ENCODE data around the gene ROBO1. TPM values are rescaled to one million over a fixed set of nuclear protein-coding genes. Genes with fewer than 3 reads are reported as not detected.

Gene ROBO1
- total RNA-seq, 1 experiment from 2014 or later, result 32.2 TPM

DNA sequence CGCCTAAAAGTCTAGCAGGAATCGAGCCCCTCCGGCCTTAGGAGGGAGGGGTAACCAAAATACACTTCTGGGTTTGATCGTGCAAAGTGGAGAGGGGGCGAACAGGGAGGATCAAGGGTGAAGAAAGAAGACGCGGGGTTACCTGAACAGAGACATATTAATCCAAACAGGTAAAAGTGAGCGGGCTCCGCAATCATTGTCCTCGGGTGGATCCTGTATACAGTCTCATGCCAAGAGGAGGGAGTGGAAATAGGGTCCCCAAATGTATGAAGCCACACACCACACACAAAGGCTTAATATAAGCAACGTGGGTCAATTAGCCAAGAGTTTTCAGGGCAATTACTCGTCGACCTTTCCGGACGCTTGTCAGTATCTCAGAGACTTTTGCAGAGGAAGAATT, 749.5 kb downstream of the ROBO1 start:
- DNase-seq (ENCODE audit: unreplicated experiment), result peak; percentile 44
- Mint-ChIP-seq H3K9me3 (ENCODE audit: unreplicated experiment) (no peaks in the 10 kb centered on the region), H3K27ac (ENCODE audit: low read depth, unreplicated experiment) (no peak overlapping the region), H3K4me1 (ENCODE audit: insufficient read depth, unreplicated experiment) (peaks cover 6% of the 10 kb centered on the region), H3K36me3 (ENCODE audit: insufficient read depth, unreplicated experiment) (no peaks in the 10 kb centered on the region), H3K27me3 (ENCODE audit: insufficient read depth, unreplicated experiment) (no peaks in the 10 kb centered on the region), H3K4me3 (ENCODE audit: unreplicated experiment) (no peak overlapping the region)
- TF ChIP-seq CTCF (IDR thresholded peaks at IDR 0.05; ENCODE audit: unreplicated experiment), result no peak
- intact Hi-C loops (cut with micrococcal nuclease), result no loop called here
- ChIA-PET CTCF (interaction anchor here (1.2 to 3.2 kb wide), 5 partner anchors 10 to 357 kb away, joined by 3 to 17 read pairs (median 4); no protein-coding TSS in a partner anchor), POLR2A (interaction anchor here (0.8 to 4.6 kb wide), 15 partner anchors 11 to 352 kb away, joined by 3 to 41 read pairs (median 4); no protein-coding TSS in a partner anchor)
- no TSS peak for BruUV-seq (replicated peaks)

DNA sequence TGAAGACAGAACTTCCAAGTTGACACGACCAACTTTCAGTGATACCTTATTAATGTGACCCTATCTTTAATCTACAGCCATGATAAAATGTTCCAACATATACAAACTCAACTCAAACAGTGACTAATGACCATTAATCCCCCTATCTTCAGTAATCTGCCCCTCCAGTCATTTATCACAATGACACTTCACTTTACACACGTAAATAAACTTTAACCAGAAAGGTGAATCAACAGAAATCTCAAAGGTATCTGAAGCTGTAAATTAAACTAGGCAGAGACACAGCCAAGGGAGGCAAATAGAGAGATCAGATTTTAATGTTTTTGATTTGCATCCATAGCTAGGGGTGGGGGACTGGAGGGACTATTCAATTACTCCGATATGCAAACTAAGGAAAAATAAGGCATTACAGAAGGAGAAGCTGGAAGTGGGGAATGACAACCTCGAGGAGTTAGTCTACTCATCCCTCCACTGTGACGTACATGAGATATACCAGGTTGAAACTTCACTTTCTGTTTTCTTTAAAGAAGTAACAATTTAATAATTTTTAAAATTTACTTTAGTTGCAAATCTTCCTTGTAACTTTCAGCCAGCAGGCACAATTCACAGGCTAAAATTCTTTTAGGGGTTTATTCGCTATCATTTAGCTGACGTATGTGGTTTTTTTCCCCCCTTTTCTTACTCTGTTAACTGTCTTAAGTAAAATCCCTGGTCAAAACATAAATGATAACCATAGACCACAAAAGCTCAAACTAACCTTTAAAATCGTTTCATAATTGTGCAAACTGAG, 751.0 kb downstream of the ROBO1 start:
- peak; percentile 12 for DNase-seq (ENCODE audit: unreplicated experiment)
- POLR2A ChIA-PET, result interaction anchor here (0.6 to 4.6 kb wide), 18 partner anchors 9 to 1860 kb away, joined by 3 to 41 read pairs (median 4); no protein-coding TSS in a partner anchor
- Mint-ChIP-seq H3K4me1 (ENCODE audit: insufficient read depth, unreplicated experiment) (peaks cover 6% of the 10 kb centered on the region), H3K27me3 (ENCODE audit: insufficient read depth, unreplicated experiment) (no peaks in the 10 kb centered on the region), H3K36me3 (ENCODE audit: insufficient read depth, unreplicated experiment) (no peaks in the 10 kb centered on the region), H3K9me3 (ENCODE audit: unreplicated experiment) (no peaks in the 10 kb centered on the region), H3K4me3 (ENCODE audit: unreplicated experiment) (no peak overlapping the region), H3K27ac (ENCODE audit: low read depth, unreplicated experiment) (no peak overlapping the region)
- TF ChIP-seq CTCF (IDR thresholded peaks at IDR 0.05; ENCODE audit: unreplicated experiment), result no peak
- CTCF ChIA-PET, result interaction anchor here (0.6 to 1.7 kb wide), 14 partner anchors 8 to 1277 kb away, joined by 3 to 5 read pairs (median 3); no protein-coding TSS in a partner anchor
- BruUV-seq (replicated peaks), result no TSS peak
- intact Hi-C loops (cut with micrococcal nuclease), result no loop called here

DNA sequence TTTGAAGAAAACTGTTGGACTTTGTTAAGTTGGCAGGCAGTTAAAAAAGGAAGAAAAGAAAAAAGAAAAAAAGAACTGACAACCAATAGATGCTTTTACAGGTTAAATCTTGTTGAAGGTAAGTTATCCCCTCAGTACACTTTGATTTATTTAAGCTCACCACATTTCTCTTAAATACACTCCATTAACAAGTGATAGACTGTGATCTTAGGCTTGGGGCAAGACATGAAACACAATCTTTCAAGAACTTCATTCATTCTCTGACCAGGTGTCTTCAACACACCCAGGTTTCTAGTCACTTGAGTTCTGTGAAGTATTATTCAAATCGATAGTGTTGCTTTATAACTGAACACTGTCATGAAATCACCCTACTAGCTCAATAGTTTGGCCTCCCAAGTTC, 751.9 kb downstream of the ROBO1 start:
- peaks cover 6% of the 10 kb centered on the region for H3K4me1 Mint-ChIP-seq (ENCODE audit: insufficient read depth, unreplicated experiment)
- ChIA-PET CTCF (interaction anchor here (0.8 to 1.7 kb wide), 3 partner anchors 8 to 27 kb away, joined by 3 to 5 read pairs (median 3); no protein-coding TSS in a partner anchor), POLR2A (interaction anchor here (1.2 to 4.6 kb wide), 6 partner anchors 8 to 353 kb away, joined by 5 to 41 read pairs (median 6); no protein-coding TSS in a partner anchor)
- no peak overlapping the region for H3K4me3 Mint-ChIP-seq (ENCODE audit: unreplicated experiment)
- no TSS peak for BruUV-seq (replicated peaks)
- no peak for DNase-seq (ENCODE audit: unreplicated experiment)
- no peaks in the 10 kb centered on the region for H3K27me3 Mint-ChIP-seq (ENCODE audit: insufficient read depth, unreplicated experiment)
- no peak overlapping the region for H3K27ac Mint-ChIP-seq (ENCODE audit: low read depth, unreplicated experiment)
- no peak for TF ChIP-seq CTCF (IDR thresholded peaks at IDR 0.05; ENCODE audit: unreplicated experiment)
- H3K36me3 Mint-ChIP-seq (ENCODE audit: insufficient read depth, unreplicated experiment), result no peaks in the 10 kb centered on the region
- intact Hi-C loops (cut with micrococcal nuclease), result no loop called here
- no peaks in the 10 kb centered on the region for H3K9me3 Mint-ChIP-seq (ENCODE audit: unreplicated experiment)

DNA sequence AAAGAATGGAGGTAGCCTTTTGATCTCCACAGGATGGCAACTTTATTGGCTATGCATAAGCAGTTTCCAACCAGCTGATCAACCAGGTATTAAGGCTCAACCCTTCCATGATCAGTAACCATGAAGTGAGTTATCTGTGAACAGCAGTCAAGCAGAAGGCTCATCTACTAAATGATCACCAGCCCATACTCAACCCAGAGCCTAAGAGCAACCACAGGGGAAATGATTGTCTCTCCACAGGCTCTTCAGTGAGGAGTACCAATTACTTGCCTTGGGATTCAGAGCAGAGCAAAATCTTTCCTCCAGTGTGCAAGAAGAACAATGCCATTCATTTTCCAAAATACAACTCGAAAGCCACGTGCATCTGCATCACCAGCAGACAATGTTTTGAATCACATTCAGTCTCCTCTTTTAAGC, 754.8 kb downstream of the ROBO1 start:
- no TSS peak for BruUV-seq (replicated peaks)
- Mint-ChIP-seq H3K27ac (ENCODE audit: low read depth, unreplicated experiment) (no peak overlapping the region), H3K36me3 (ENCODE audit: insufficient read depth, unreplicated experiment) (no peaks in the 10 kb centered on the region), H3K4me1 (ENCODE audit: insufficient read depth, unreplicated experiment) (peaks cover 3% of the 10 kb centered on the region), H3K9me3 (ENCODE audit: unreplicated experiment) (no peaks in the 10 kb centered on the region), H3K27me3 (ENCODE audit: insufficient read depth, unreplicated experiment) (no peaks in the 10 kb centered on the region), H3K4me3 (ENCODE audit: unreplicated experiment) (no peak overlapping the region)
- DNase-seq (ENCODE audit: unreplicated experiment), result no peak
- no peak for TF ChIP-seq CTCF (IDR thresholded peaks at IDR 0.05; ENCODE audit: unreplicated experiment)
- ChIA-PET POLR2A (no interaction called here), CTCF (interaction anchor here (1.0 to 1.4 kb wide), 3 partner anchors 15 to 24 kb away, joined by 4 to 7 read pairs (median 7); no protein-coding TSS in a partner anchor)
- intact Hi-C loops (cut with micrococcal nuclease), result no loop called here

Measured in MCF 10A (cell line).